ENCODE measurements around the gene ZNF30. TPM values are rescaled to one million over a fixed set of nuclear protein-coding genes. Genes with fewer than 3 reads are reported as not detected.
"Not testable (repeated sequence)": the region's sequence is repeated elsewhere in the genome, so short reads cannot be mapped to it uniquely, and the experiment has no call there.

The ZNF30 gene
- total RNA-seq, 1 donor from 2014 or later = 2.8 TPM

- intact Hi-C loops (cut with micrococcal nuclease) = no loop called here
These were observed 57.6 kb downstream of the ZNF30 start for GRCh38 chr19:34984287-34984686.

GRCh38 chr19:34985249-34986022 is 58.7 kb downstream of the ZNF30 start:
- intact Hi-C loops (cut with micrococcal nuclease) = no loop called here

- intact Hi-C loops (cut with micrococcal nuclease) = no loop called here
These were observed 61.4 kb downstream of the ZNF30 start for GRCh38 chr19:34988119-34988518.

GRCh38 chr19:34989298-34989697 is 62.6 kb downstream of the ZNF30 start:
- intact Hi-C loops (cut with micrococcal nuclease) = no loop called here

GRCh38 chr19:34990578-34991192 is 64.0 kb downstream of the ZNF30 start:
- intact Hi-C loops (cut with micrococcal nuclease) = no loop called here

GRCh38 chr19:34991542-34992333 is 65.0 kb downstream of the ZNF30 start:
- intact Hi-C loops (cut with micrococcal nuclease) = no loop called here

- intact Hi-C loops (cut with micrococcal nuclease) = not testable (repeated sequence)
These were observed 65.9 kb downstream of the ZNF30 start for GRCh38 chr19:34992582-34992981.

- intact Hi-C loops (cut with micrococcal nuclease) = no loop called here
These were observed 67.6 kb downstream of the ZNF30 start for GRCh38 chr19:34994286-34994642.

Other genes starting within 250 kb of the ZNF30 start
- 0.25 and 0.77 TPM in 2 replicates for gene SCGB2B2, start 249.7 kb upstream of the ZNF30 start, total RNA-seq
- 18.0 and 19.5 TPM in 2 replicates for gene ZNF302, start 249.2 kb upstream of the ZNF30 start, total RNA-seq
- gene ZNF181, start 192.7 kb upstream of the ZNF30 start, total RNA-seq = 5.7 and 5.9 TPM in 2 replicates
- 3.5 TPM in 2 replicates for gene ZNF599, start 153.7 kb upstream of the ZNF30 start, total RNA-seq
- gene ZNF792, start 37.3 kb downstream of the ZNF30 start, total RNA-seq = 13.7 and 14.8 TPM in 2 replicates
- gene GRAMD1A, start 73.4 kb downstream of the ZNF30 start, total RNA-seq = 67.3 TPM in 2 replicates
- 0.50 and 0.52 TPM in 2 replicates for gene SCN1B, start 103.6 kb downstream of the ZNF30 start, total RNA-seq
- not detected in 2 replicates for gene HPN, start 114.8 kb downstream of the ZNF30 start, total RNA-seq
- not detected in 2 replicates for gene FXYD3, start 188.9 kb downstream of the ZNF30 start, total RNA-seq
- gene LGI4, start 208.2 kb downstream of the ZNF30 start, total RNA-seq = 0.27 TPM in 2 replicates
- gene FXYD1, start 211.9 kb downstream of the ZNF30 start, total RNA-seq = 0.23 and 0.70 TPM in 2 replicates
- gene FXYD7, start 216.4 kb downstream of the ZNF30 start, total RNA-seq = 0.70 and 1.9 TPM in 2 replicates
- gene FXYD5, start 227.8 kb downstream of the ZNF30 start, total RNA-seq = 354 and 374 TPM in 2 replicates

Measured in T-helper 2 cell treated with Interferon-gamma antibody and Interleukin-4, amounts not matched to agents 100 ng/mL and 5 ng/mL, for 36 hours (primary cell).